Fibroblast of the aortic adventitia (primary cell): Measurements from ENCODE around the gene GBP6. TPM values are rescaled to one million over a fixed set of nuclear protein-coding genes. Genes with fewer than 3 reads are reported as not detected.

Source experiments
- DNase-seq: peaks from one replicate; pipeline ENCODE4 v3.0.0-alpha.2; 2010; ENCODE audit warnings: low read depth
- H3K4me3 ChIP-seq: 2 replicates; pipeline ENCODE4 v1.5.1; 2011; ENCODE audit warnings: low read depth, mild to moderate bottlenecking, control low read depth, low read length, moderate library complexity
- total RNA-seq: library from RNA; depleted of rRNA; stranded (reverse); fragments of >200 nt; gene quantifications from 2 replicates; pipeline ENCODE4 v1.2.3, GENCODE V29; 2012; ENCODE audit warnings: low replicate concordance
- TF ChIP-seq, protein P1 (sequence below): IDR thresholded peaks from 2 replicates; pipeline ENCODE4 v1.5.1; 2011; ENCODE audit warnings: mild to moderate bottlenecking, low read length, control low read depth, inconsistent platforms; ENCODE audit not compliant: insufficient read depth

The GBP6 gene, protein sequence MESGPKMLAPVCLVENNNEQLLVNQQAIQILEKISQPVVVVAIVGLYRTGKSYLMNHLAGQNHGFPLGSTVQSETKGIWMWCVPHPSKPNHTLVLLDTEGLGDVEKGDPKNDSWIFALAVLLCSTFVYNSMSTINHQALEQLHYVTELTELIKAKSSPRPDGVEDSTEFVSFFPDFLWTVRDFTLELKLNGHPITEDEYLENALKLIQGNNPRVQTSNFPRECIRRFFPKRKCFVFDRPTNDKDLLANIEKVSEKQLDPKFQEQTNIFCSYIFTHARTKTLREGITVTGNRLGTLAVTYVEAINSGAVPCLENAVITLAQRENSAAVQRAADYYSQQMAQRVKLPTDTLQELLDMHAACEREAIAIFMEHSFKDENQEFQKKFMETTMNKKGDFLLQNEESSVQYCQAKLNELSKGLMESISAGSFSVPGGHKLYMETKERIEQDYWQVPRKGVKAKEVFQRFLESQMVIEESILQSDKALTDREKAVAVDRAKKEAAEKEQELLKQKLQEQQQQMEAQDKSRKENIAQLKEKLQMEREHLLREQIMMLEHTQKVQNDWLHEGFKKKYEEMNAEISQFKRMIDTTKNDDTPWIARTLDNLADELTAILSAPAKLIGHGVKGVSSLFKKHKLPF
- not detected in 2 replicates for total RNA-seq

DNA sequence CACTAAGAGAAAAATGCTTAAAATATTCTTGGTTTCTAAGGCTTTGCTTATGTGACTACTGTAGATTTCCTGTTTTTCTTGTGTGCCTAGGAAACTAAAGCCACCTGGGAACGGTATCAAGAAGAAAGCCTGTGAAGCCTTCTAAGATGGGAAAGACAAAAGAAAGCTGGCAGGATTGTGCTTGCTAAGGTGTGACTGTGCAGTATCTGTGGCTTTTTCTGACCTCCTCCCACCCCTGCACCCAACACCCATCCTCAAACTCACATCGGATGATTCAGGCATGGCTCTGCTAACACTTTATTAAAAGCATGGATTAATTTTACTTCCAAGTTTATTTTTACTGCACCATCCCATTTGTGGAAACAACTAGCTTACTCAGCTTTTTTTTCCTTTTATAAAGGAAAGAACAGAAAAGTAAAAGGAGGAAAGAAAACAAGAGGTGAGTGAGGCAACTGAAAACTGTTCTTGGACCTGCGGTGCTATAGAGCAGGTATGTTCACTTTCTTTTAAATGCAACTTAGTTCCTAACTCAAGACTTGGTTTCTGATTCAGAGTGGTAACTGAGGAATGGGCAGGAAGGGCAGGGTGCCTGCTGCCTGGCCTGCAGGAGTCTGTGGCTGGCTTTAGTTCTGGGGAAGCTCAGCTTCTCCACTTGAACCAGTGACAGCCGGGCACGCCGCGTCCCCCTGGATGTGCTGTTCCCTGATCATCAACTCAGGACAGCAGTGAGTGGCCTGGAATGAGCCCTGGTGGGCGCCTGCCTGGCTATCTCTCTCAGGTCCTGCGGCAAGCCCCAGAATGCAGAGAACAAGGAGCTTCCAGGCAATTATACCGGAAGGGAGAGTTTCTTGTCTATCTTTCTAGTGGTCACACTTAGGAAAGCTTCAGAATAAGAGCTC lies at the start of gene GBP6:
GBP6 (plus strand) TSS at position 422 of the 899 bp plus-strand sequence. CDS start 4,493 bp downstream, outside the sequence.
- H3K4me3 ChIP-seq = no peak within 1 kb of the TSS
- TF ChIP-seq, protein P1, sequence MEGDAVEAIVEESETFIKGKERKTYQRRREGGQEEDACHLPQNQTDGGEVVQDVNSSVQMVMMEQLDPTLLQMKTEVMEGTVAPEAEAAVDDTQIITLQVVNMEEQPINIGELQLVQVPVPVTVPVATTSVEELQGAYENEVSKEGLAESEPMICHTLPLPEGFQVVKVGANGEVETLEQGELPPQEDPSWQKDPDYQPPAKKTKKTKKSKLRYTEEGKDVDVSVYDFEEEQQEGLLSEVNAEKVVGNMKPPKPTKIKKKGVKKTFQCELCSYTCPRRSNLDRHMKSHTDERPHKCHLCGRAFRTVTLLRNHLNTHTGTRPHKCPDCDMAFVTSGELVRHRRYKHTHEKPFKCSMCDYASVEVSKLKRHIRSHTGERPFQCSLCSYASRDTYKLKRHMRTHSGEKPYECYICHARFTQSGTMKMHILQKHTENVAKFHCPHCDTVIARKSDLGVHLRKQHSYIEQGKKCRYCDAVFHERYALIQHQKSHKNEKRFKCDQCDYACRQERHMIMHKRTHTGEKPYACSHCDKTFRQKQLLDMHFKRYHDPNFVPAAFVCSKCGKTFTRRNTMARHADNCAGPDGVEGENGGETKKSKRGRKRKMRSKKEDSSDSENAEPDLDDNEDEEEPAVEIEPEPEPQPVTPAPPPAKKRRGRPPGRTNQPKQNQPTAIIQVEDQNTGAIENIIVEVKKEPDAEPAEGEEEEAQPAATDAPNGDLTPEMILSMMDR = no peak
- no peak for DNase-seq

DNA sequence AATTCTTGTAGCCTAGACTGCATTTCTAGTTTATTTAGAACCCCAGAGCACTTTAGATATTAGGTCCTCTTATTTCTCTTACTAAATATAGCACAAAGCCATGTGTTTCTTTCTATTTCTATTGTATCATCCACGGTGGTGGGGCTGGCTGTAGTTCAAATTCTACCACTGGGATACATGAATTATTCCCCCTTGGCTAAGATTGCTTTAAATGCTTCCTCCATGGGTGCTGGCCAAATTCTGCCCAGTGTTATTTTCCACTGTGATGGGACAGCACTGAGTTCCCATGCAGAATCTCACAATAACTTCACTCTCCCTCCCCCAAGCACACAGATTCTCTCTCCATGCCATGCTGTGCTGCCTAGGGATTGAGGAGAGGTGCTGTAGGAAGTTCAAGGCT lies 41.5 kb upstream of the GBP6 start:
- TF ChIP-seq, protein P1 = no peak

DNA sequence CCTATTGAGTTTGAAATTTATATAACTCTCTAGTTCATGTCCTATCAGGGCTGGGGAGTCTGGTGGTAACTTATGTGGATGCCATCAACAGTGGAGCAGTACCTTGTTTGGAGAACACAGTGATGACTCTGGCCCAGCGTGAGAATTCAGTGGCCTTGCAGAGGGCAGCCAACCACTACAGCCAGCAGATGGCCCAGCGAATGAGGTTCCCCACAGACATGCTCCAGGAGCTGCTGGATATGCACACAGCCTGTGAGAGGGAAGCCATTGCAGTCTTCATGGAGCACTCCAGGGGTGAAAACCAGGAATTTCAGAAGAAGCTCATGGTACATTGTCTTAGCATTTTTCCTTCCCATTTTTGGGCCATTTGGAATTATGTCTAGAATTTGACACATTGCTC lies 32.0 kb upstream of the GBP6 start:
- H3K4me3 ChIP-seq = no peak overlapping the region
- DNase-seq = no peak
- TF ChIP-seq, protein P1 = no peak

More for the DNA sequence above, 41.5 kb upstream of the GBP6 start:
- no peak overlapping the region for H3K4me3 ChIP-seq
- no peak for DNase-seq

DNA sequence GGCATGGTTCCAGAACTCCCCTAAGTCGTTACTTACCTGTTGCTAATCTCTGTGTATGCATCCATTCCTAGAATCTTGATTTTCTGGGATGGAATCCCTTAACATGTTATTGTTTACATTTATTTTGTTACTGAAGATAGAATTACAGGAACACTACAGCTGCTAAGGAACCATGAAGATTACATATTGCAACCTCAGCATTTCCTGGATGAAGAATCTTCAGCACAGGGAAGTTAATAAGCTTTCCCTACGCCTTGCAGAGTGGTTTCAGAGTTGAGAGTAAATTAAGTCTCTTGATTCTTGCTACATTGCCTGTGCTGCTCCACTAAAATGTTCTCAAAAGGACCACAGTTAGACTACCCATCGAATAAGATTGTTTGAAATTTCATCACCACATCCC lies 31.4 kb upstream of the GBP6 start:
- no peak for DNase-seq
- TF ChIP-seq, protein P1 = no peak
- no peak overlapping the region for H3K4me3 ChIP-seq

DNA sequence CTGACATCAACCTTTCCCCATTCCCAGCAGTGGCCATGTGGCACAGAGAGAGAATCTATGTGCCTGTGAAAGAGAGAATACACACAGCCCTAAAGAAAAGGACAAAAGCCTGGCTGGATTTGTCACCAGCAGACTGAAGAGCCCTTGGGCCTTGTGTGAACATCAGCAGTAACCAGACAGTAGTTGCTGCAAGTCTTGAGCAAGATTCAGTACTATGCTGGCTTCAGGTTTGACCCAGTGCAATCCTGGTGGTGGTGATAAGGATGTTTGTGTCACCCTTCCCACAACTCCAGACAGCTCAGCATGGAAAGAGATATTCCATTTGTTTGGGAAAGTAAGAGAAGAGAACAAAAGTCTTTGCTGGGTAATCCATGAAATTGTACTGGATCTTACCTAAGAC lies 28.4 kb upstream of the GBP6 start:
- no peak overlapping the region for H3K4me3 ChIP-seq
- DNase-seq = no peak
- TF ChIP-seq, protein P1 = no peak

DNA sequence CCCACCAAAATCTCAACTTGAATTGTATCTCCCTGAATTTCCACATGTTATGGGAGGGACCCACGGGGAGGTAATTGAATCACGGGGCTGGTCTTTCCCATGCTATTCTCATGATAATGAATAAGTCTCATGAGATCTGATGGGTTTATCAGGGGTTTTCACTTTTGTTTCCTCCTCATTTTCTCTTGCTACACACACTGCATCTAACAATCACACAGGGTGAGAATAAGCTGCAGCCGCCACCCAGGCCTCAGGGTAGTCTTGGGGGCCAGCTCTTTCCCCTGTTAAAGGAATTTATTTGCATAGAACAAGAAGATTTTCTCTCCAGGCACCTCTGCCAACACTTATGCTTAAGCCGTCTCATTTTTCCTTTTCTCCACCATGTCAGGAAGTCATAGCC lies 26.0 kb upstream of the GBP6 start:
- H3K4me3 ChIP-seq = no peak overlapping the region
- TF ChIP-seq, protein P1 = no peak
- no peak for DNase-seq
